Measurements from ENCODE around the gene CMTM4.

Gene CMTM4

GRCh38 chr16:66703406-66704215 is 7.1 kb upstream of the CMTM4 start:
- no peak overlapping the region for H3K4me3 ChIP-seq (ENCODE audit: extremely low read depth, insufficient read depth, low read length, poor library complexity, severe bottlenecking)
- H3K36me3 ChIP-seq (ENCODE audit: control insufficient read depth, insufficient read depth, low read length) = no peaks in the 10 kb centered on the region
- WGBS, 2 experiments (ENCODE audit: insufficient coverage in 2 of 2) = 85 to 88% methylated on average over 8 to 9 of the region's 9 CpGs
- no peak overlapping the region for H3K27ac ChIP-seq (ENCODE audit: low read depth, low read length, severe bottlenecking)
- H3K9me3 ChIP-seq (ENCODE audit: control insufficient read depth, low read length) = peaks cover 3% of the 10 kb centered on the region
- peaks cover 9% of the 10 kb centered on the region for H3K4me1 ChIP-seq (ENCODE audit: control insufficient read depth, insufficient read depth, low read length, poor library complexity, severe bottlenecking)

- WGBS, 2 experiments (ENCODE audit: insufficient coverage in 2 of 2) = 88% methylated on average over 1 of the region's 2 CpGs; no CpG with 5 or more reads in 1 of the 2 experiments
- no peak overlapping the region for H3K4me3 ChIP-seq (ENCODE audit: extremely low read depth, insufficient read depth, low read length, poor library complexity, severe bottlenecking)
- no peaks in the 10 kb centered on the region for H3K36me3 ChIP-seq (ENCODE audit: control insufficient read depth, insufficient read depth, low read length)
- no peak overlapping the region for H3K27ac ChIP-seq (ENCODE audit: low read depth, low read length, severe bottlenecking)
- peaks cover 3% of the 10 kb centered on the region for H3K9me3 ChIP-seq (ENCODE audit: control insufficient read depth, low read length)
- H3K4me1 ChIP-seq (ENCODE audit: control insufficient read depth, insufficient read depth, low read length, poor library complexity, severe bottlenecking) = peaks cover 6% of the 10 kb centered on the region
Observed at GRCh38 chr16:66701516-66701915, 5.0 kb upstream of the CMTM4 start.

DNA sequence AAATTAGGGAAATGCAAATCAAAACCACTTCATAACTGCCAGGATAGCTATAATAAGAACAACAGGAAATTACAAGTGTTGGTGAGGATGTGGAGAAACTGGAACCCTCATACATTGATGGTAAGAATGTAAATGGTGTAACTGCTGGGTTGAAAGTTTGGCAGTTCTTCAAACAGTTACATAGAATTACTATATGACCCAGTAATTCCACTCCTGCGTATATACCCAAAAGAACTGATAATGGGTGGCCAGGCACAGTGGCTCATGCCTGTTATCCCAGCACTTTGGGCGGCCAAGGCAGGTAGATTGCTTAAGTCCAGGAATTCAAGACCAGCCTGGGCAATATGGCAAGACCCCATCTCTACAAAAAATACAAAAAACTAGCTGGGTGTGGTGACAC is 4.5 kb upstream of the CMTM4 start:
- 80 to 88% methylated on average over 1 of the region's 2 CpGs for WGBS, 2 experiments (ENCODE audit: insufficient coverage in 2 of 2)
- Histone ChIP-seq H3K4me1 (ENCODE audit: control insufficient read depth, insufficient read depth, low read length, poor library complexity, severe bottlenecking) (peaks cover 1% of the 10 kb centered on the region), H3K36me3 (ENCODE audit: control insufficient read depth, insufficient read depth, low read length) (no peaks in the 10 kb centered on the region), H3K27ac (ENCODE audit: low read depth, low read length, severe bottlenecking) (no peak overlapping the region), H3K4me3 (ENCODE audit: extremely low read depth, insufficient read depth, low read length, poor library complexity, severe bottlenecking) (no peak overlapping the region), H3K9me3 (ENCODE audit: control insufficient read depth, low read length) (peaks cover 3% of the 10 kb centered on the region)

- H3K27ac ChIP-seq (ENCODE audit: low read depth, low read length, severe bottlenecking) = no peak overlapping the region
- WGBS, 2 experiments (ENCODE audit: insufficient coverage in 2 of 2) = 88% methylated on average over 1 of the region's 1 CpG; no CpG with 5 or more reads in 1 of the 2 experiments
Observed at GRCh38 chr16:66699898-66700297, 3.4 kb upstream of the CMTM4 start.

DNA sequence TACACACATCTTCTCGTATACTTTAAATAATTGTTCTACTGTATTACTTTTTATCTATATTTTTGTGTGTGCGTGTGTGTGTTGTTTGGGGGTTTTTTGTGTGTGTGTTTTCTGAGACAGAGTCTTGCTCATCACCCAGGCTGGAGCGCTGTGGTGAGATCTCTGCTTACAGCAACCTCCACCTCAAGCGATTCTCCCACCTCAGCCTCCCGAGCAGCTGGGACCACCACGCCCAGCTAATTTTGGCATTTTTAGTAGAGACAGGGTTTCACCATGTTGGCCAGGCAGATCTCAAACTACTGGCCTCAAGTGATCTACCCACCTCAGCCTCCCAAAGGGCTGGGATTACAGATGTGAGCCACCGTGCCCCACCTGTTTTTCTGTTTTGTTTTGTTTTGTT is 1.5 kb upstream of the CMTM4 start:
- no peak overlapping the region for H3K4me3 ChIP-seq (ENCODE audit: extremely low read depth, insufficient read depth, low read length, poor library complexity, severe bottlenecking)
- WGBS, 2 experiments (ENCODE audit: insufficient coverage in 2 of 2) = 100% methylated on average over 4 of the region's 7 CpGs; no CpG with 5 or more reads in 1 of the 2 experiments
- H3K27ac ChIP-seq (ENCODE audit: low read depth, low read length, severe bottlenecking) = no peak overlapping the region
- no peaks in the 10 kb centered on the region for H3K9me3 ChIP-seq (ENCODE audit: control insufficient read depth, low read length)
- peaks cover 6% of the 10 kb centered on the region for H3K4me1 ChIP-seq (ENCODE audit: control insufficient read depth, insufficient read depth, low read length, poor library complexity, severe bottlenecking)
- no peaks in the 10 kb centered on the region for H3K36me3 ChIP-seq (ENCODE audit: control insufficient read depth, insufficient read depth, low read length)

More at GRCh38 chr16:66699898-66700297, 3.4 kb upstream of the CMTM4 start:
- Histone ChIP-seq H3K36me3 (ENCODE audit: control insufficient read depth, insufficient read depth, low read length) (no peaks in the 10 kb centered on the region), H3K4me3 (ENCODE audit: extremely low read depth, insufficient read depth, low read length, poor library complexity, severe bottlenecking) (no peak overlapping the region), H3K9me3 (ENCODE audit: control insufficient read depth, low read length) (peaks cover 3% of the 10 kb centered on the region), H3K4me1 (ENCODE audit: control insufficient read depth, insufficient read depth, low read length, poor library complexity, severe bottlenecking) (peaks cover 6% of the 10 kb centered on the region)

GRCh38 chr16:66695935-66696668 is 441 bp downstream of the CMTM4 start:
- H3K4me3 ChIP-seq (ENCODE audit: extremely low read depth, insufficient read depth, low read length, poor library complexity, severe bottlenecking) = peak overlapping the region; percentile 53
- 7% methylated on average over 67 to 90 of the region's 91 CpGs for WGBS, 2 experiments (ENCODE audit: insufficient coverage in 2 of 2)
- H3K9me3 ChIP-seq (ENCODE audit: control insufficient read depth, low read length) = no peaks in the 10 kb centered on the region
- no peak overlapping the region for H3K27ac ChIP-seq (ENCODE audit: low read depth, low read length, severe bottlenecking)
- no peaks in the 10 kb centered on the region for H3K36me3 ChIP-seq (ENCODE audit: control insufficient read depth, insufficient read depth, low read length)
- H3K4me1 ChIP-seq (ENCODE audit: control insufficient read depth, insufficient read depth, low read length, poor library complexity, severe bottlenecking) = peaks cover 6% of the 10 kb centered on the region

DNA sequence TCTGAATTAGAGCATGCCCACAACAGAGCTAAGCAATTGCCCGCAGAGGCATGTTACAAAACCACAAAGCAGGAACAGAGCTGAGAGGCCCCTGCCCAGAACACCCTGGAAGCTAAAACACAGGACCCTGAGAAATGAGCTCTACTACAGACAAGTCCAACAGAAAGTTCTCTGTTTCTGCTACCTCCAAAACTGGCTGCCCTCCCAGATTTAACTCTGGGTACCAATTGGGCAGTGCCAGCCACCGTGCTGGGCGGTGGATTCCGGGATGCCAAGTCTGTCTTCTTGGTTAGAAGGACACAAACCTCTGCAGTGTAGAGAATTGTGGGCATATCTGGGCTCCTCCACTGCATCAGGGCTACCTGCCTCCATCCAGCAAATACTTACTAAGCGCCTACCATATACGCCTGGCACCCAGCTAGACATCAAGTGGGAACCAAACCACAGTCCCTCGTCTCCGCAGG is 1.0 kb downstream of the CMTM4 start:
- Histone ChIP-seq H3K27ac (ENCODE audit: low read depth, low read length, severe bottlenecking) (no peak overlapping the region), H3K9me3 (ENCODE audit: control insufficient read depth, low read length) (no peaks in the 10 kb centered on the region), H3K4me1 (ENCODE audit: control insufficient read depth, insufficient read depth, low read length, poor library complexity, severe bottlenecking) (peaks cover 6% of the 10 kb centered on the region), H3K36me3 (ENCODE audit: control insufficient read depth, insufficient read depth, low read length) (no peaks in the 10 kb centered on the region), H3K4me3 (ENCODE audit: extremely low read depth, insufficient read depth, low read length, poor library complexity, severe bottlenecking) (peak overlapping the region; percentile 53)
- 84 to 87% methylated on average over 5 to 8 of the region's 8 CpGs for WGBS, 2 experiments (ENCODE audit: insufficient coverage in 2 of 2)

GRCh38 chr16:66693149-66693548 is 3.4 kb downstream of the CMTM4 start:
- Histone ChIP-seq H3K27ac (ENCODE audit: low read depth, low read length, severe bottlenecking) (no peak overlapping the region), H3K4me3 (ENCODE audit: extremely low read depth, insufficient read depth, low read length, poor library complexity, severe bottlenecking) (no peak overlapping the region), H3K36me3 (ENCODE audit: control insufficient read depth, insufficient read depth, low read length) (no peaks in the 10 kb centered on the region), H3K4me1 (ENCODE audit: control insufficient read depth, insufficient read depth, low read length, poor library complexity, severe bottlenecking) (peaks cover 6% of the 10 kb centered on the region), H3K9me3 (ENCODE audit: control insufficient read depth, low read length) (no peaks in the 10 kb centered on the region)
- 94 to 98% methylated on average over 3 of the region's 4 CpGs for WGBS, 2 experiments (ENCODE audit: insufficient coverage in 2 of 2)

DNA sequence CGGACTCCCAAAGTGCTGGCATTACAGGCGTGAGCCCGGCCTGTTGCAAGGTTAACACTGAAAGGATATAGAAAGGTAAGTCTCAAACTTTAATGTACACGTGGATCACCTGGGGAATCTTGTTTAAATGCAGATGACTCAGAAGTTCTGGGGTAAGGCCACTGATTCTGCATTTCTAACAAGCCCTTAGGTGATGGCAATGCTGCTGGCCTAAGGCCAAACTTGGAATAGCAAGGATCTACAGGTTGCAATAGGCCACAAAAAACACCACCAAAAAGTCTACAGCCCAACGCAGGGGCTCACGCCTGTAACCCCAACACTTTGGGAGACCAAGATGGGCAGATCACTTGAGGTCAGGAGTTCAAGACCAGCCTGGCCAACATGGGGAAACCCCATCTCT is 4.2 kb downstream of the CMTM4 start:
- no peaks in the 10 kb centered on the region for H3K9me3 ChIP-seq (ENCODE audit: control insufficient read depth, low read length)
- no peak overlapping the region for H3K4me3 ChIP-seq (ENCODE audit: extremely low read depth, insufficient read depth, low read length, poor library complexity, severe bottlenecking)
- WGBS, 2 experiments (ENCODE audit: insufficient coverage in 2 of 2) = 79 to 87% methylated on average over 4 to 6 of the region's 6 CpGs
- no peak overlapping the region for H3K27ac ChIP-seq (ENCODE audit: low read depth, low read length, severe bottlenecking)
- H3K36me3 ChIP-seq (ENCODE audit: control insufficient read depth, insufficient read depth, low read length) = no peaks in the 10 kb centered on the region
- H3K4me1 ChIP-seq (ENCODE audit: control insufficient read depth, insufficient read depth, low read length, poor library complexity, severe bottlenecking) = peaks cover 6% of the 10 kb centered on the region

- Histone ChIP-seq H3K4me1 (ENCODE audit: control insufficient read depth, insufficient read depth, low read length, poor library complexity, severe bottlenecking) (peaks cover 6% of the 10 kb centered on the region), H3K4me3 (ENCODE audit: extremely low read depth, insufficient read depth, low read length, poor library complexity, severe bottlenecking) (no peak overlapping the region), H3K27ac (ENCODE audit: low read depth, low read length, severe bottlenecking) (no peak overlapping the region), H3K9me3 (ENCODE audit: control insufficient read depth, low read length) (no peaks in the 10 kb centered on the region), H3K36me3 (ENCODE audit: control insufficient read depth, insufficient read depth, low read length) (no peaks in the 10 kb centered on the region)
- WGBS, 2 experiments (ENCODE audit: insufficient coverage in 2 of 2) = 95% methylated on average over 4 of the region's 6 CpGs; no CpG with 5 or more reads in 1 of the 2 experiments
Observed at GRCh38 chr16:66691234-66691633, 5.3 kb downstream of the CMTM4 start.

Data from mesodermal cell (in vitro differentiated cells).